Natural killer cell (primary cell): ENCODE data around the gene LRP1B. TPM values are rescaled to one million over a fixed set of nuclear protein-coding genes. Genes with fewer than 3 reads are reported as not detected.

Experiments
- ATAC-seq, 3 donors: fragments of 150-1000 bp in 2 of 3; fragments of 200-7000 bp in 1 of 3; cut with Tn5 transposase; 1 replicate in 1 of 3; 2 replicates in 2 of 3; pipeline ENCODE4 v1.10.0; 2021; ENCODE audit warnings: mild to moderate bottlenecking in 2 of 3, moderate library complexity in 2 of 3
- DNase-seq, 2 donors: peaks; one replicate each; pipeline versions ENCODE4 v3.0.0 to v3.0.0-alpha.2; 2013 to 2021; ENCODE audit warnings: mixed read lengths in 1 of 2
- H3K27ac ChIP-seq: one replicate; pipeline ENCODE4 v1.5.1; 2013; ENCODE audit warnings: mild to moderate bottlenecking, low read length
- H3K27me3 ChIP-seq: one replicate; pipeline ENCODE4 v1.6.1; 2013; ENCODE audit warnings: low read length; ENCODE audit not compliant: control insufficient read depth, insufficient read depth
- H3K36me3 ChIP-seq: one replicate; pipeline ENCODE4 v1.6.1; 2013; ENCODE audit warnings: low read length; ENCODE audit not compliant: control insufficient read depth, insufficient read depth
- H3K4me1 ChIP-seq: one replicate; pipeline ENCODE4 v1.6.1; 2013; ENCODE audit warnings: low read length; ENCODE audit not compliant: control insufficient read depth, insufficient read depth
- H3K4me3 ChIP-seq: one replicate; pipeline ENCODE4 v1.5.1; 2013; ENCODE audit warnings: low read length
- H3K9me3 ChIP-seq: one replicate; pipeline ENCODE4 v1.6.1; 2013; ENCODE audit warnings: low read length; ENCODE audit not compliant: control insufficient read depth, insufficient read depth
- H3K27ac Mint-ChIP-seq, 2 donors: one replicate each; pipeline ENCODE4 v1.8.0; 2022; ENCODE audit warnings: mild to moderate bottlenecking in 2 of 2, mixed read lengths in 2 of 2, moderate library complexity in 1 of 2
- H3K27me3 Mint-ChIP-seq, 2 donors: one replicate each; pipeline ENCODE4 v1.8.0; 2022; ENCODE audit warnings: low read depth in 2 of 2, mixed read lengths in 2 of 2
- H3K36me3 Mint-ChIP-seq: one replicate; pipeline ENCODE4 v1.8.0; 2022; ENCODE audit warnings: mixed read lengths
- H3K4me1 Mint-ChIP-seq, 2 donors: one replicate each; pipeline ENCODE4 v1.8.0; 2022; ENCODE audit warnings: mixed read lengths in 2 of 2
- H3K4me3 Mint-ChIP-seq: one replicate; pipeline ENCODE4 v1.8.0; 2022; ENCODE audit warnings: mild to moderate bottlenecking, moderate library complexity, mixed read lengths
- H3K9me3 Mint-ChIP-seq, 2 donors: one replicate each; pipeline ENCODE4 v1.8.0; 2022; ENCODE audit warnings: mixed read lengths in 2 of 2
- CTCF ChIP-seq: fragments of 200-600 bp; IDR thresholded peaks from one replicate; pipeline ENCODE4 v1.8.0; 2022; ENCODE audit warnings: antibody characterized with exemption
- WGBS: methylation state at CpG from one replicate; pipeline ENCODE4 v1.1.7; 2013; ENCODE audit warnings: missing lambda C conversion rate; ENCODE audit not compliant: insufficient coverage; 5-methylcytosine and 5-hydroxymethylcytosine counted together
- intact Hi-C: fragments of 100-400 bp; cut with micrococcal nuclease; formaldehyde crosslinking; loops from one replicate; pipeline ENCODE4 v1.14.2; 2022
- total RNA-seq, 4 donors: library from RNA; stranded (reverse); fragments of 120-200 nt in 1 of 4; gene quantifications; one replicate each; pipeline versions ENCODE4 v1.2.3 to v1.2.4, GENCODE V29; 2013 to 2022

LRP1B gene
- total RNA-seq, 3 donors from 2014 or later (not counting 1 experiment from before 2014, with no cell fraction given), result 0.05 TPM; not detected in 2

- 72% methylated on average over 2 of the region's 2 CpGs for WGBS
- Mint-ChIP-seq H3K4me1 (no peaks in the 10 kb centered on the region), H3K27me3 (no peaks in the 10 kb centered on the region), H3K36me3 (no peaks in the 10 kb centered on the region), H3K4me3 (no peak overlapping the region), H3K9me3 (peaks cover 0 to 3% of the 10 kb centered on the region in 2 donors), H3K27ac (no peak overlapping the region)
- Histone ChIP-seq H3K4me3 (no peak overlapping the region), H3K9me3 (no peaks in the 10 kb centered on the region), H3K36me3 (no peaks in the 10 kb centered on the region), H3K4me1 (no peaks in the 10 kb centered on the region), H3K27me3 (no peaks in the 10 kb centered on the region), H3K27ac (no peak overlapping the region)
- ATAC-seq (no peak), DNase-seq (no peak)
- intact Hi-C loops, result no loop called here
- TF ChIP-seq CTCF, result no peak
Measured at GRCh38 chr2:140359056-140359771, 1771.6 kb downstream of the LRP1B start.

- Histone ChIP-seq H3K4me3 (no peak overlapping the region), H3K27me3 (no peaks in the 10 kb centered on the region), H3K4me1 (no peaks in the 10 kb centered on the region), H3K36me3 (no peaks in the 10 kb centered on the region), H3K9me3 (no peaks in the 10 kb centered on the region), H3K27ac (no peak overlapping the region)
- H3K27ac Mint-ChIP-seq, result no peak overlapping the region
- peaks cover 3 to 7% of the 10 kb centered on the region in 2 donors for H3K9me3 Mint-ChIP-seq
- WGBS, result 80% methylated on average over 1 of the region's 1 CpG
- H3K4me3 Mint-ChIP-seq, result no peak overlapping the region
- H3K27me3 Mint-ChIP-seq, result no peaks in the 10 kb centered on the region
- no peaks in the 10 kb centered on the region for H3K4me1 Mint-ChIP-seq
- TF ChIP-seq CTCF, result no peak
- DNase-seq (no peak), ATAC-seq (no peak)
- intact Hi-C loops, result no loop called here
- H3K36me3 Mint-ChIP-seq, result no peaks in the 10 kb centered on the region
Measured at GRCh38 chr2:140356697-140357096, 1774.1 kb downstream of the LRP1B start.

DNA sequence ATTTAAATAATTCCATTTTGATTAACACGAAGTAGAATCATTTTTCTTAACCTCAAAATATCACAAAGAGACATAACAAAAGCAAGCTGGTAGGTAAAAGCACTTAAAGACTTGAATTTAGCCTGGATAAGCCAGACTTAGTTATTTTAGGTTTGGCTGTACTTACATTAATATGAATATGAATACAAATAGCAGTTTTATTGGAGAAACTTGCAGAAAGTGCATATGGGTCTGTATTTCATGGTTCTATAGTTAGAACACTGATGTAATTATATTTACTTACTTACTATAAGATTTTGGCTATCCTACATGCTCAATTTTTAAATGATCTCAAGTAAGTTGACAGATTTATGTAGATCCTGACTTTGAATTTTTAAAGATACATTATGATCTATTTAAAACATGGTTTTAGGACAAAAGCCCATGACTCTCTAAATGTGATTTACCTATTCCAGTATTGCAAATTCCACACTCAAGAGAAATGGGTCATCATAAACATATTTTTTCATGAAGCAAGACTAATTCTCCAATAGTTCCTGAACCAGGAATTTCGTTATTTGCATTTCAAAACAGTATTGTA is 1775.2 kb downstream of the LRP1B start:
- intact Hi-C loops, result no loop called here
- WGBS, result 43% methylated on average over 2 of the region's 2 CpGs
- H3K27ac ChIP-seq, result no peak overlapping the region
- H3K27me3 ChIP-seq, result no peaks in the 10 kb centered on the region
- Mint-ChIP-seq H3K36me3 (no peaks in the 10 kb centered on the region), H3K27me3 (no peaks in the 10 kb centered on the region), H3K4me1 (no peaks in the 10 kb centered on the region), H3K4me3 (no peak overlapping the region), H3K27ac (no peak overlapping the region), H3K9me3 (peaks cover 3 to 7% of the 10 kb centered on the region in 2 donors)
- DNase-seq (no peak), ATAC-seq (no peak)
- H3K4me1 ChIP-seq, result no peaks in the 10 kb centered on the region
- no peaks in the 10 kb centered on the region for H3K9me3 ChIP-seq
- no peaks in the 10 kb centered on the region for H3K36me3 ChIP-seq
- no peak overlapping the region for H3K4me3 ChIP-seq
- no peak for TF ChIP-seq CTCF
